Measurements from ENCODE around the gene ENPP1.

ENPP1 gene

GRCh38 chr6:131784561-131784960, 23.3 kb upstream of the ENPP1 start:
- Histone ChIP-seq H3K27ac (no peak overlapping the region), H3K4me1 (ENCODE audit: control insufficient read depth in 1 of 2, insufficient read depth in 1 of 2, low read depth in 1 of 2, low read length in 1 of 2) (no peaks in the 10 kb centered on the region), H3K9me3 (no peaks in the 10 kb centered on the region), H3K27me3 (no peaks in the 10 kb centered on the region), H3K36me3 (no peaks in the 10 kb centered on the region), H3K4me3 (ENCODE audit: low read depth in 1 of 2, low read length in 1 of 2) (no peak overlapping the region)
- TF ChIP-seq CTCF (IDR thresholded peaks at IDR 0.05): no peak

- Histone ChIP-seq H3K27ac (no peak overlapping the region), H3K9me3 (no peaks in the 10 kb centered on the region), H3K4me1 (ENCODE audit: control insufficient read depth in 1 of 2, insufficient read depth in 1 of 2, low read depth in 1 of 2, low read length in 1 of 2) (no peaks in the 10 kb centered on the region), H3K36me3 (no peaks in the 10 kb centered on the region), H3K4me3 (ENCODE audit: low read depth in 1 of 2, low read length in 1 of 2) (no peak overlapping the region), H3K27me3 (no peaks in the 10 kb centered on the region)
- TF ChIP-seq CTCF (IDR thresholded peaks at IDR 0.05): no peak
Measured at GRCh38 chr6:131787079-131787478, 20.7 kb upstream of the ENPP1 start.

GRCh38 chr6:131787766-131788712, 19.8 kb upstream of the ENPP1 start:
- TF ChIP-seq CTCF (IDR thresholded peaks at IDR 0.05): no peak
- Histone ChIP-seq H3K4me1 (ENCODE audit: control insufficient read depth in 1 of 2, insufficient read depth in 1 of 2, low read depth in 1 of 2, low read length in 1 of 2) (no peaks in the 10 kb centered on the region), H3K4me3 (ENCODE audit: low read depth in 1 of 2, low read length in 1 of 2) (no peak overlapping the region), H3K27ac (no peak overlapping the region), H3K36me3 (no peaks in the 10 kb centered on the region), H3K27me3 (no peaks in the 10 kb centered on the region), H3K9me3 (no peaks in the 10 kb centered on the region)

DNA sequence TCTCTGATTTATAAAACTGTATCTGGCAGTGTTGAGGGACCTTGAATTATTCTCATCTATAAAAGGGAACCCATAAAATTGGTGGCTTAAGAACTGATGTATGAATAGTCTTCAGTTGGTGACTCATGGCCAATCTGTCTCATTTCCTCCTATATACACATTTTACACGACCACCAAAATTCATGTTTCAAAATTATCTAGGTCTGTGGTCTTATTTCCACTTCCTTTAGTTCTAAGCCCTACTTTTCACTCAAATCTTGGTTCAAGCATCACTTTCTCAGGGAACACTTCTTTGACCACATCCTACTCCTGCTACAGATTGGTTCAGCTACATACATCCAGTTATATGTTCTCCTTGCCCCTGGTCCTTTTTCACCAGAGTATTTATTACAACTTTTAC, 18.6 kb upstream of the ENPP1 start:
- Histone ChIP-seq H3K4me1 (ENCODE audit: control insufficient read depth in 1 of 2, insufficient read depth in 1 of 2, low read depth in 1 of 2, low read length in 1 of 2) (no peaks in the 10 kb centered on the region), H3K27ac (no peak overlapping the region), H3K36me3 (no peaks in the 10 kb centered on the region), H3K9me3 (no peaks in the 10 kb centered on the region), H3K27me3 (no peaks in the 10 kb centered on the region), H3K4me3 (ENCODE audit: low read depth in 1 of 2, low read length in 1 of 2) (no peak overlapping the region)
- TF ChIP-seq CTCF (IDR thresholded peaks at IDR 0.05): no peak

- Histone ChIP-seq H3K9me3 (no peaks in the 10 kb centered on the region), H3K4me1 (ENCODE audit: control insufficient read depth in 1 of 2, insufficient read depth in 1 of 2, low read depth in 1 of 2, low read length in 1 of 2) (no peaks in the 10 kb centered on the region), H3K27me3 (no peaks in the 10 kb centered on the region), H3K4me3 (ENCODE audit: low read depth in 1 of 2, low read length in 1 of 2) (no peak overlapping the region), H3K27ac (no peak overlapping the region), H3K36me3 (no peaks in the 10 kb centered on the region)
- no peak for TF ChIP-seq CTCF (IDR thresholded peaks at IDR 0.05)
Measured at GRCh38 chr6:131791476-131791875, 16.3 kb upstream of the ENPP1 start.
